MG63 (cell line): ENCODE data around the gene CCND2. TPM values are rescaled to one million over a fixed set of nuclear protein-coding genes. Genes with fewer than 3 reads are reported as not detected.
A peak's percentile ranks its signal among the peaks of the same experiment; 100 is the strongest.
"Not testable (repeated sequence)": the region's sequence is repeated elsewhere in the genome, so short reads cannot be mapped to it uniquely, and the experiment has no call there.

Experiments used
- DNase-seq: peaks from one replicate; pipeline ENCODE4 v3.0.0-alpha.2; 2020
- H3K27me3 ChIP-seq: fragments of 250-450 bp; sonication (Bioruptor Pico); 2 replicates; pipeline ENCODE4 v1.5.1; 2020; ENCODE audit warnings: mild to moderate bottlenecking, moderate library complexity
- H3K36me3 ChIP-seq: fragments of 250-450 bp; sonication (Bioruptor Pico); 2 replicates; pipeline ENCODE4 v1.5.1; 2020; ENCODE audit warnings: mild to moderate bottlenecking, moderate library complexity
- H3K4me3 ChIP-seq: fragments of 250-450 bp; sonication (Bioruptor Pico); 2 replicates; pipeline ENCODE4 v1.5.1; 2020; ENCODE audit warnings: mild to moderate bottlenecking, moderate library complexity
- H3K9me3 ChIP-seq: fragments of 250-450 bp; sonication (Bioruptor Pico); 2 replicates; pipeline ENCODE4 v1.5.1; 2020; ENCODE audit warnings: mild to moderate bottlenecking, moderate library complexity
- total RNA-seq: library from RNA; depleted of rRNA; stranded (reverse); fragments of >200 nt; shearing (Covaris generic); gene quantifications from 2 replicates; pipeline ENCODE4 v1.2.3, GENCODE V29; 2014; ENCODE audit warnings: low replicate concordance; rRNA removed

CCND2 gene
- total RNA-seq = 0.07 TPM in 1 of 2 replicates, not detected in the other

- Histone ChIP-seq H3K36me3 (no peaks in the 10 kb centered on the region), H3K9me3 (no peaks in the 10 kb centered on the region), H3K27me3 (peaks cover 74% of the 10 kb centered on the region), H3K4me3 (0 out of 2 replicates have a peak within 1 kb of the TSS, but pooled peaks have one; percentile 11)
- peak; percentile 45 for DNase-seq
Observed at GRCh38 chr12:4273652-4274395, at the start of gene CCND2. Gene CCND2, plus strand, starts transcription at chr12:4273762. Its CDS starts 279 bp downstream, at chr12:4274041.

- H3K27me3 ChIP-seq = no peaks in the 10 kb centered on the region
- no peaks in the 10 kb centered on the region for H3K36me3 ChIP-seq
- no peak overlapping the region for H3K4me3 ChIP-seq
- H3K9me3 ChIP-seq = no peaks in the 10 kb centered on the region
- DNase-seq = no peak
Observed at GRCh38 chr12:4224206-4224889, 49.2 kb upstream of the CCND2 start.

DNA sequence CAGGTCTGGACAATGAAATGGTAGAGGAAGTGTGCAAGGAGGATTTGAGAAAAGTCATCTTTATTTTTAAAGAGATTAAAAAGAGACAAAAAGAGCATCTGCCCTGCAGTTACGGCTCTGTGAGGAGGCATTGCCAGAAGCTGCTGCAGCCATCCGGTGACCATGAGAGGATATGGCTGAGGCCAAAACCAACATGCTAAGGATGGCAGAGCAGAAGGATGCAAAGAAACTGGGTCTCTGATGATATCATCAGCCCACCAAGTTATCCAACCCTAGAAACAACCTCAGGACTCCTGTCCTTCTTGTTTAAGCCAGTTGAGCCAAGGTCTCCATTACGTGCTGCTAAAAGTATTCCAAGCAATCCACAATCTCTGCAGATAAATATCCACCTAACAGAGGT is 48.0 kb upstream of the CCND2 start:
- H3K27me3 ChIP-seq = no peaks in the 10 kb centered on the region
- no peaks in the 10 kb centered on the region for H3K36me3 ChIP-seq
- H3K4me3 ChIP-seq = no peak overlapping the region
- DNase-seq = no peak
- no peaks in the 10 kb centered on the region for H3K9me3 ChIP-seq

- H3K36me3 ChIP-seq = no peaks in the 10 kb centered on the region
- H3K4me3 ChIP-seq = no peak overlapping the region
- no peaks in the 10 kb centered on the region for H3K9me3 ChIP-seq
- no peak for DNase-seq
- H3K27me3 ChIP-seq = no peaks in the 10 kb centered on the region
Observed at GRCh38 chr12:4227046-4227445, 46.5 kb upstream of the CCND2 start.

DNA sequence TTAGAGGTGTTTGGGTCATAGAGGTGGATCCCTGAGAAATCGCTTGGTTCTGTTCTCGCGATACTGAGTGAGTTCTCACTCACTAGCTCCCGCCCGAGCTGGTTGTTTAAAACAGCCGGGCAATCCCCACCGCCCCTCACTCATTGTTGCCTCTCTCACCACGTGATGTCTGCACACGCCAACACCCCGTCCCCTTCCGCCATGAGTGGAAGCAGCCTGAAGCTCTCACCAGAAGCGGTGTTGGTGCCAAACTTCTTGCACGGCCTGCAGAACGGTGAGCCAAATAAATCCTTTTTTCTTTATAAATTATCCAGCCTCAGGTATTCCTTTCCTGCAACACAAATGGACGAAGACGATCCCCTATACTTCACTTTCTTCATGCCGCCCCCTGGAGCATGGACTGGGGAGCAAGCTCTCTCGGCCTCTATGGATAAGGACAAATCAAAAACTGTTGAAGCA is 45.4 kb upstream of the CCND2 start:
- no peaks in the 10 kb centered on the region for H3K27me3 ChIP-seq
- no peak for DNase-seq
- no peak overlapping the region for H3K4me3 ChIP-seq
- H3K9me3 ChIP-seq = no peaks in the 10 kb centered on the region
- H3K36me3 ChIP-seq = no peaks in the 10 kb centered on the region

DNA sequence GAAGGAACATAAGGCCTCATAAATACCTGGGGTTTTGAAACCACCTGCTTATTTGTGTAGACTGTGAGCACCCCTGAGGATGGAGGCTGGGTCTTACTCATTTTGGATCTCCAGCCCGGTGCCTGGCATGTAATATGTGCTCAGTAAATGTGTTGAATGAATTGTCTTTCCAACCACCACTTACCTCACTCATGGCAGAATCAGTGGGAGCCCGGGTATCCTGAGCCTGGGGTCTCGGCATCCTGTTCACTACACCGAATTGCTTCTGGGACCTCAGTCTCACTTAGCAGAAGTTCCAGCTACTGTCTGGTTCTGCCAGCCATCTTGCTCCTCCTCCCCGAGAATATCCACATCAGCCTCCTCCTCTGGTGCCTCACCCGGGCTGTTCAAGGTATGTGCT is 43.0 kb upstream of the CCND2 start:
- DNase-seq = no peak
- Histone ChIP-seq H3K27me3 (peaks cover 9% of the 10 kb centered on the region), H3K9me3 (no peaks in the 10 kb centered on the region), H3K36me3 (no peaks in the 10 kb centered on the region), H3K4me3 (no peak overlapping the region)

DNA sequence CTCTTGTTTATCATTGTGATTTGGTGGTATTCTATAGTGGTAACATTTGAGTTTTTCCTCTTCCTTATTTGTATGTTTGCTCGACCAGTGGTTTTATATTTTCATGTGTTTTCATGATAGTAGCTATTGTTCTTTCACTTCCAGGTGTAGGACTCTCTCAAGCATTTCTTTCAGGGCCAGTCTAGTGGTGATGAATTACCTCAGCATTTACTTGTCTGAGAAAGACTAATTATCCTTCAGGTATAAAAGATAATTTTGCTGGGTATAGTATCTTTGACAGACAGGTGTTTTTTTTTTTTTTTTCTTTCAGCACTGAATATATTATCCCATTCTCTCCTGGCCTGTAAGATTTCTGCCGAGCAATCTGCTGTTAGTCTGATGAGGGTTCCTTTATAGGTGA is 35.0 kb upstream of the CCND2 start:
- Histone ChIP-seq H3K27me3 (peaks cover 13% of the 10 kb centered on the region), H3K4me3 (no peak overlapping the region), H3K9me3 (no peaks in the 10 kb centered on the region; the same call in 1 of the 2 replicates), H3K36me3 (no peaks in the 10 kb centered on the region)
- DNase-seq = no peak

- H3K27me3 ChIP-seq = peaks cover 8% of the 10 kb centered on the region
- DNase-seq = no peak
Observed at GRCh38 chr12:4239746-4240145, 33.8 kb upstream of the CCND2 start.

GRCh38 chr12:4240161-4240783 is 33.3 kb upstream of the CCND2 start:
- H3K27me3 ChIP-seq = peaks cover 6% of the 10 kb centered on the region
- DNase-seq = no peak
- no peak overlapping the region for H3K4me3 ChIP-seq
- H3K36me3 ChIP-seq = no peaks in the 10 kb centered on the region
- H3K9me3 ChIP-seq = no peaks in the 10 kb centered on the region; the same call in 1 of the 2 replicates

More at GRCh38 chr12:4239746-4240145, 33.8 kb upstream of the CCND2 start:
- H3K36me3 ChIP-seq = no peaks in the 10 kb centered on the region
- no peak overlapping the region for H3K4me3 ChIP-seq
- no peaks in the 10 kb centered on the region; the same call in 1 of the 2 replicates for H3K9me3 ChIP-seq

DNA sequence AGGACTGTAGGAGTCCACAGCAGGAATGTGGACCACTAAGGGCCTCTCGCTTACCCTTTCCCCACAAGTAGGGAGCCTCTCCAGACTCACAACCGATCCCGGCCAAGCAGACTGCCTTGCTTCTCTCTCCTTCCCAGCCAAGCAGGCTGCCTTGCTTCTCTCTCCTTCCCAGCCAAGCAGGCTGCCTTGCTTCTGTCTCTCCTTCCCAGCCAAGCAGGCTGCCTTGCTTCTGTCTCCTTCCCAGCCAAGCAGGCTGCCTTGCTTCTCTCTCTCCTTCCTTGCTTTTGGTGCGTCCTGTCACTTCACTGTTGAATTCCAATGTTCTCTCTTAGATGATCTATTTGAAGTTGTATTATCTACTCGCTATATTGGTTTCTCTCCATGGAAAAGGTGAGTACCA is 32.6 kb upstream of the CCND2 start:
- H3K27me3 ChIP-seq = peaks cover 4% of the 10 kb centered on the region; the same call in 1 of the 2 replicates
- no peak overlapping the region for H3K4me3 ChIP-seq
- H3K36me3 ChIP-seq = no peaks in the 10 kb centered on the region
- no peaks in the 10 kb centered on the region; the same call in 1 of the 2 replicates for H3K9me3 ChIP-seq
- no peak for DNase-seq

DNA sequence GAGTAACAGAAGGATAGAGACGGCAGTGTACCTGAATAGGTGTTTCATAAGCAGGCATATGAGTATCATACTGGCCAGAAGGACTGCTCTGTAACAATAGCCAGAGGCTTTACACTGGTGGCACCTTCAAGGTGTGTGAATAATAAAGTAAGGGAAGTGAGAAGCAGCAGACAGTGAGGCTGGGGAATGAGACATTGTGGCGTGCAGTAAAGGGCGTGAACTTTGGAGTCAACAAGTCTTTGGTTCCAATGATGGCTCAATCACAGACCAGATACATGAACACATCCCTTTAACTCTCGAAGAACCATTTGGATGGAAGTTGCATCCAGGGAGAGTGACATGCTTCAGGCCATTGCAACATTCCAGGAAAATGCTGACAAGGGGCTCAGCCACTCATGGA is 32.0 kb upstream of the CCND2 start:
- H3K36me3 ChIP-seq = no peaks in the 10 kb centered on the region
- no peak overlapping the region for H3K4me3 ChIP-seq
- peaks cover 4% of the 10 kb centered on the region; the same call in 1 of the 2 replicates for H3K27me3 ChIP-seq
- H3K9me3 ChIP-seq = no peaks in the 10 kb centered on the region; the same call in 1 of the 2 replicates
- no peak for DNase-seq

DNA sequence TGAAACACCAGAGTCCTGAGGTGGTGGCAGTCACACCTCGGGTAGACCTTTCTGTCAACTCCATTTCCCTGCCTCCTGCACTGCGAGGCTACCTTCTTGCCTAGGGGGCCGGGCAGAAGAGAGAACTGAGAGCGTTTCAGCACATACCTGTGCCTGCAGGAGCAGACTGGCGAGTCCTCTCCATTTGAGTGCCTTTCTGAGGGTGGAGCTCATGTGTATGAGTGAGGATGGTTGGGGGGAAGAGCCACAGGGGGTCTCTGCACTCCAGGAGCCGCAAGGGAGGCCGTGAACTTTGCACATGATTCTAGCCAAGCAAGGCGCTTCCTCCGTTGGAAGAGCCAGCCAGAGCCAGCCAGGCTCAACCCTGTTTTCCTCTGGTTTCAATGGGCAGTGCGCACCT is 31.0 kb upstream of the CCND2 start:
- H3K36me3 ChIP-seq = no peaks in the 10 kb centered on the region
- no peak for DNase-seq
- no peaks in the 10 kb centered on the region for H3K27me3 ChIP-seq
- no peaks in the 10 kb centered on the region for H3K9me3 ChIP-seq
- H3K4me3 ChIP-seq = no peak overlapping the region

GRCh38 chr12:4243091-4243490 is 30.5 kb upstream of the CCND2 start:
- no peak for DNase-seq
- no peaks in the 10 kb centered on the region for H3K36me3 ChIP-seq
- H3K4me3 ChIP-seq = no peak overlapping the region
- no peaks in the 10 kb centered on the region for H3K27me3 ChIP-seq
- no peaks in the 10 kb centered on the region for H3K9me3 ChIP-seq

- H3K36me3 ChIP-seq, H3K4me3 ChIP-seq, DNase-seq, H3K27me3 ChIP-seq, H3K9me3 ChIP-seq: not testable (repeated sequence)
Observed at GRCh38 chr12:4243491-4244100, 30.0 kb upstream of the CCND2 start.

- H3K27me3 ChIP-seq = no peaks in the 10 kb centered on the region; the same call in 1 of the 2 replicates
Observed at GRCh38 chr12:4244868-4245267, 28.7 kb upstream of the CCND2 start.

GRCh38 chr12:4245446-4245845 is 28.1 kb upstream of the CCND2 start:
- no peaks in the 10 kb centered on the region for H3K9me3 ChIP-seq
- DNase-seq = no peak
- H3K27me3 ChIP-seq = no peaks in the 10 kb centered on the region; the same call in 1 of the 2 replicates

More at GRCh38 chr12:4244868-4245267, 28.7 kb upstream of the CCND2 start:
- H3K9me3 ChIP-seq = no peaks in the 10 kb centered on the region
- no peaks in the 10 kb centered on the region for H3K36me3 ChIP-seq
- H3K4me3 ChIP-seq = no peak overlapping the region
- DNase-seq = no peak

GRCh38 chr12:4246116-4246515 is 27.4 kb upstream of the CCND2 start:
- H3K9me3 ChIP-seq = no peaks in the 10 kb centered on the region
- DNase-seq = no peak
- no peaks in the 10 kb centered on the region for H3K36me3 ChIP-seq
- no peak overlapping the region for H3K4me3 ChIP-seq
- H3K27me3 ChIP-seq = no peaks in the 10 kb centered on the region; the same call in 1 of the 2 replicates

More at GRCh38 chr12:4245446-4245845, 28.1 kb upstream of the CCND2 start:
- H3K36me3 ChIP-seq = no peaks in the 10 kb centered on the region
- H3K4me3 ChIP-seq = no peak overlapping the region
